ENCODE results near the gene SLC37A1.

DNA sequence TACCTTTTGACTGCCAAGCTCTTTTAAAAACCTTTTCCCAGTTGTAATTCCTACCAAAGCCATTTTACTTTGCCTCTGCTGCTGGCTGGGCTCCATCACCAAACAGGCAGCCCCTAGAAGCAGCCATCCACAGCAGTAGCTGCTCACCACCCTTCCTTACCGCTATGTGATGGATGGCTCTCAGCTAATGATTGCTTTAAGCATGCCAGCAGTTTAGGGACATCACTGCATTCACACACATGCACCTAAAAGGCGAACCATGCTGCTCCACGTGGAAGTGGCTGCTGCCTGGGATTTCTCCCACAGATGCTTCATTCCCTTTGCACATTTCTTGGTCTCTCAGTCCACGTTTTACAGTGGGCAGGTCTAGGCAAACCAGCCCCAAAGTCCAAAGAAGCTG, 93.5 kb downstream of the SLC37A1 start:
- TF ChIP-seq, protein P1, sequence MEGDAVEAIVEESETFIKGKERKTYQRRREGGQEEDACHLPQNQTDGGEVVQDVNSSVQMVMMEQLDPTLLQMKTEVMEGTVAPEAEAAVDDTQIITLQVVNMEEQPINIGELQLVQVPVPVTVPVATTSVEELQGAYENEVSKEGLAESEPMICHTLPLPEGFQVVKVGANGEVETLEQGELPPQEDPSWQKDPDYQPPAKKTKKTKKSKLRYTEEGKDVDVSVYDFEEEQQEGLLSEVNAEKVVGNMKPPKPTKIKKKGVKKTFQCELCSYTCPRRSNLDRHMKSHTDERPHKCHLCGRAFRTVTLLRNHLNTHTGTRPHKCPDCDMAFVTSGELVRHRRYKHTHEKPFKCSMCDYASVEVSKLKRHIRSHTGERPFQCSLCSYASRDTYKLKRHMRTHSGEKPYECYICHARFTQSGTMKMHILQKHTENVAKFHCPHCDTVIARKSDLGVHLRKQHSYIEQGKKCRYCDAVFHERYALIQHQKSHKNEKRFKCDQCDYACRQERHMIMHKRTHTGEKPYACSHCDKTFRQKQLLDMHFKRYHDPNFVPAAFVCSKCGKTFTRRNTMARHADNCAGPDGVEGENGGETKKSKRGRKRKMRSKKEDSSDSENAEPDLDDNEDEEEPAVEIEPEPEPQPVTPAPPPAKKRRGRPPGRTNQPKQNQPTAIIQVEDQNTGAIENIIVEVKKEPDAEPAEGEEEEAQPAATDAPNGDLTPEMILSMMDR (IDR thresholded peaks at IDR 0.05 in 2 of 3, conservative IDR thresholded peaks at IDR 0.05 in 1 of 3; ENCODE audit: borderline replicate concordance in 1 of 3, insufficient read depth in 1 of 3, low read depth in 2 of 3, low read length in 2 of 3), result no peak
- no peak for TF ChIP-seq YY1 (IDR thresholded peaks at IDR 0.05; ENCODE audit: extremely low read depth, insufficient replicate concordance, low read depth, low read length)
- TF ChIP-seq TCF7L2 (IDR thresholded peaks at IDR 0.05; ENCODE audit: borderline replicate concordance, extremely low read depth, insufficient read depth, insufficient read length), result no peak
- no peak for TF ChIP-seq POLR2AphosphoS5 (IDR thresholded peaks at IDR 0.05; ENCODE audit: low read depth, low read length)
- no peak for TF ChIP-seq EZH2 (IDR thresholded peaks at IDR 0.05)
- TF ChIP-seq ZNF274 (IDR thresholded peaks at IDR 0.05; ENCODE audit: low read depth, low read length), result no peak

Data from HCT116 (cell line).